GM21423 (cell line): ENCODE results near the gene PSMD8.
A peak's percentile ranks its signal among the peaks of the same experiment; 100 is the strongest.
"Not testable (repeated sequence)": the region's sequence is repeated elsewhere in the genome, so short reads cannot be mapped to it uniquely, and the experiment has no call there.

ENCODE experiments used
- ATAC-seq: cut with Tn5 transposase; IDR thresholded peaks from one replicate; pipeline ENCODE4 v1.9.1; 2021; ENCODE audit warnings: mild to moderate bottlenecking, moderate library complexity; ENCODE audit not compliant: unreplicated experiment

PSMD8 gene

DNA sequence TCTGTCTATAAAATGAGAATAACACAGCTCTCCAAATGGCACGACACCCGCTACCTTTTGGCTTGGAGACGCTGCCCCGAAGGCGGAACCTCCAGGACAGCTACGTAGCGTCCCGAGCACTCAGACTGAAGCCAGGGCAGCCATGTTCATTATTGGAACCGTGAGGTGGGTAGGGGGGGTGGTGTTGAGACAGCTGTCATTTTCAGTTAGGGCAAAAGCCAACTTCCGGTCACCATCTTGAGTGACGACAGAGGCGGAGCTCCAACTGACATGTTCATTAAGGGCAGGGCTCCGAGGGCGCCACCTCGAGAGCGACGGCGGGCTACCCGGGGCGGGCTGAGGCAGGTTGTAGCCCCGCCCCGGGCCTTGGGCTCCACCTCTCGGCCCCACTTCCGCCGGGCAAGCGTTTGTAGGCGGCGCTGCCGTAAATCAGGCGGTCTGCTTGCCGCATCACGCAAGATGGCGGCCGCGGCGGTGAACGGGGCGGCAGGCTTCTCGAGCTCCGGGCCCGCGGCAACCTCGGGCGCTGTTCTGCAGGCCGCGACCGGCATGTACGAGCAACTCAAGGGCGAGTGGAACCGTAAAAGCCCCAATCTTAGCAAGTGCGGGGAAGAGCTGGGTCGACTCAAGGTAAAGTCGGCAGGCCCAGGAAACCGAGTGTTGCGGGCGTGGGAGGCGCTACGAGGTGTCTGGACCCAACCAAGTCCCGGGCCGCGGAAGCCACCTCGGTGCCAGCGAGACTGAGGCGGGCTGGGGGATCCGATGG, at the start of gene PSMD8:
PSMD8 (plus strand) TSS at position 240 of the 766 bp plus-strand sequence; CDS start at position 271, 31 bp downstream.
- peak; percentile 92 for ATAC-seq

DNA sequence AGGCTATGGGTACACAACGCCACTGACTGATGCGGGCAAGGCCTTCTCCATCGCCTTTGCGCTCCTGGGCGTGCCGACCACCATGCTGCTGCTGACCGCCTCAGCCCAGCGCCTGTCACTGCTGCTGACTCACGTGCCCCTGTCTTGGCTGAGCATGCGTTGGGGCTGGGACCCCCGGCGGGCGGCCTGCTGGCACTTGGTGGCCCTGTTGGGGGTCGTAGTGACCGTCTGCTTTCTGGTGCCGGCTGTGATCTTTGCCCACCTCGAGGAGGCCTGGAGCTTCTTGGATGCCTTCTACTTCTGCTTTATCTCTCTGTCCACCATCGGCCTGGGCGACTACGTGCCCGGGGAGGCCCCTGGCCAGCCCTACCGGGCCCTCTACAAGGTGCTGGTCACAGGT, 47.8 kb upstream of the PSMD8 start:
- ATAC-seq = no peak

DNA sequence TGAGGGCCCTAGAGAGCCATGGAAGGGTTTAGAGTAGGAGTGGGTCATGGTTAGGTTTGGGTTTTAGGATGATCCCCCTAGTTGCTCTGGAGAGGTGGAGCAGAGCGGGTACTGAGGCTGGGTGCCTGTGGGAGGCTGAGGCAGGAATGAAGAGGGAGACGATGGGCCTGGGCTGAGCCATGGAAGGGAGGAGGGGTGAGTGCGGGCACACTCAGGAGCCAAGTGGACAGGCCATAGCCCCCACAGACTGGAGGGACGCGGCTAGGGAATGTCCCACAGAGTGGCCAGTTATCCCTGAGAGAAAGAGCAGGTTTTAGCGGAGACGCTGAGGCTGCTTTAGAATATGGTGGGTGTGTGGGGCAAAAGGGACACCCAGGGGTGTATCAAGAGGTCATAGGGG, 44.7 kb upstream of the PSMD8 start:
- ATAC-seq = no peak

DNA sequence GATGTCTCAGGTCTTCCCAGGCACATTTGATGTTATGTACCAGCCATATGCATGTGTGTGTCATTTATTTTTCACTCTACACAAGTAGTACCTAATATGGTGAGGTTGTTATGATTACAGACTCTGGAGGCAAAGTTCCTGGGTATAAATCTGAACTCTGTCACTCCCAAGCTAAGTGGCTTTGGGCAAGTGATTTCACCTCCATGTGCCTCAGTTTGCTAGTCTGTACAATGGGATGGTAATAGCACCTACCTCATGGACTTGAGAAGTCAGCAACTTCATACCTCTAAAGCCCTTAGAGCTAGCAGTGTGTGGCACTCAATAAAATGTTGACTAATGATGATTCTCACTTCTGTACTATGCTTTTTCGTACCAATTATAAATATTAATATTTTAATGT, 42.6 kb upstream of the PSMD8 start:
- no peak for ATAC-seq

DNA sequence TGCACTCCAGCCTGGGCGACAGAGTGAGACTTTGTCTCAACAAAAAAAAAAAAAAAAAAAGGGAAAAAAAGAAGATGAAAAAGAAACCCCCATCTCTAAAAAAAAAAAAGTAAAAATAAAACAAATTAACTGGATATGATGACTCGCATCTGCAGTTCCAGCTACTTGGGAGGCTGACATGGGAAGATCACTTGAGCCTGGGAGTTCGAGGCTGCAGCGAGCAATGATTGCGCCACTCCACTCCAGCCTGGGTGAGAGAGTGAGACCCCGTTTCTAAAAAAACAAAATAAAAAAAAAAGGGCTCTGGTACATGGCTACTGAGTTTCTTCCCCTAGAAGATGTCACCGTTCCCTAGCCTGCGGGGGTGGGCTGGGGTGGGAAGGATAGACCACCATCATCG, 41.1 kb upstream of the PSMD8 start:
- ATAC-seq = no peak

DNA sequence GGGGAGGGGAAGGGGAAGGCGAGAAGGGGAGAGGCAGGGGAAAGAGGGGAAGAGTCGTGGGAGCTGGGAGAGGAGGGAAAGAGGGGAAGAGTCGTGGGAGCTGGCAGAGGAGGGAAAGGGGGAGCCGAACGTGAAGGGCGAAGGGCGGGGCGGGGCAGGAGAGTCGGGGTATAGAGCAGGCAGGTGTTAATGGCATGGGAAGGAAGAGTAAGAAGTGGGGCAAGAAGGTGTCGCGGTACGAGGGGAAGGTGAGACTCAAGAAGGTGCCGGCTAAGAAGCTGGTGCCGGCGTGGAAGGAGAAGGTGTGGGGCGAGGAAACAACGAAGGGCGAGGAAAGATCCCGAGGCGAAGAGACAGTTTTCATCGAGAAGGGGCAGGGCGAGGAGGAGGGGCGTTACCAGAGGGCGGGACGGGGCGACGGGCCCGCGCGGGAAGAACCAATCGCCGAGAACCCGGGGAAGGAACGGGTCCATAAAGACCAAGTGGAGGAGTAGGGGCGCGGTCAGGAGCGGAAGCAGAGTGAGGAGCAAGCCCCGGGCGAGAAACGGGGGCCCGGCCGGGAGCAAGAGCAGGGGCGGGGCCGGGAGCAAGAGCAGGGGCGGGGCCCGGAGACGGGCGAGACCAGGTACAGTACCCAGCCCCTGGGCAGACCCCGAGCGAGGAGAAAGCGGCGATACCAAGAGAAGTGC, 38.3 kb upstream of the PSMD8 start:
- peak; percentile 61 for ATAC-seq

DNA sequence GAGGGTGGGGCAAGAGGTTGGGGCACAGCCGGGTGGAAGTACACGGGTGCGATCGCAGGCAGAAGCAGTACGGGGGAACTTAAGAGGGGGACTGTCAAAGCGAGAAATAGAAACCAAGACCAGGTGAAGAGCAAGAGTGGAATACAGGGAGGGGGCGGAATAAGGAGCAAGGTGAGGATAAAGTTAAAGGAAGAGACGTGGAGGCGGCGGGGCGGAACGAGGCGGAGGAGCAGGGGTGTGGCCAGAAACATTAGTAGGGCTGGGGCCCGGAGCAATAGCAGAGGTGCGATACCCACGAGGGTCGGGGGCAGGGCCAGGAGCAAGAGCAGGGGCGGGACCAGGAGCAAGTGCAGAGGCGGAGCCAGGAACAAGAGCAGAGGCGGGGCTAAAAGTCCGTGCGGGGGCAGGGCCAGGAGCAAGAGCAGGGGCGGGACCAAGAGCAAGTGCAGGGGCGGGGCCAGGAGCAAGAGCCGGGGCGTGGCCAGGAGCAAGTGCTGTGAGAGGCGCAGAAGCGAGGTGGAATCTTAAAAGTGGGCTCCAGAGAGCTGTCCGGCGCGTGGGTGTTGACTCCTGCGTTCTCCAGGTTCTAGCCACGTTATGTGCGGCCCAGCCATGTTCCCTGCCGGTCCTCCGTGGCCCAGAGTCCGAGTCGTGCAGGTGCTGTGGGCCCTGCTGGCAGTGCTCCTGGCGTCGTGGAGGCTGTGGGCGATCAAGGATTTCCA, 37.6 kb upstream of the PSMD8 start:
- ATAC-seq = peak; percentile 49

DNA sequence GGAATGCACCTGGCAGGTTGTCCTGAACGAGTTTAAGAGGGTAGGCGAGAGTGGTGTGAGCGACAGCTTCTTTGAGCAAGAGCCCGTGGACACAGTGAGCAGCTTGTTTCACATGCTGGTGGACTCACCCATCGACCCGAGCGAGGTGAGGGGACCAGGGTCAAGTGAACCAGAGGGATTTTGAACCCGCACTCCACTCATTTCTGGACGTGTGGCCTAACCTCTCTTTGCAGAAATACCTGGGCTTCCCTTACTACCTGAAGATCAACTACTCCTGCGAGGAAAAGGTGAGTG, 37.1 kb upstream of the PSMD8 start:
- no peak for ATAC-seq

DNA sequence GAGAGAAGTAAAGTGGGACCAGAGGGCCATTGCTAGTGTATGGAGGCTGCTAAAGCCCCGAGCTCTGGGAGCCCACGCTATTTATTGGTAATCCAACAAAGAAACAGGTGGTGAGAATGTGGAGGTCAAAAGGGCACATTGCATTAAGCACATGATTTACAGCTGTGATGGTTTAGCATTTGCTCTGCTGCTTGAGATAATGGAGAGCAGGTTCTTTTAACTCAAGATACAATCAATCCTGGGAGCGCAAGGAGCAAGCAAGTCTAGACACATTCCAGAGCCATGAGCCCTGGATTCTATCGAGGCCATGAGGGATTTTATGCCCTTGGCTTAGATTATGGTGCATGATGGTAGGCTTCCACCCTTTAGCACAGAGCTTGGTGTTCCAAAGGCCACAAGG, 35.4 kb upstream of the PSMD8 start:
- ATAC-seq = not testable (repeated sequence)

- ATAC-seq = no peak
These were observed 33.4 kb upstream of the PSMD8 start for GRCh38 chr19:38340927-38341326.

DNA sequence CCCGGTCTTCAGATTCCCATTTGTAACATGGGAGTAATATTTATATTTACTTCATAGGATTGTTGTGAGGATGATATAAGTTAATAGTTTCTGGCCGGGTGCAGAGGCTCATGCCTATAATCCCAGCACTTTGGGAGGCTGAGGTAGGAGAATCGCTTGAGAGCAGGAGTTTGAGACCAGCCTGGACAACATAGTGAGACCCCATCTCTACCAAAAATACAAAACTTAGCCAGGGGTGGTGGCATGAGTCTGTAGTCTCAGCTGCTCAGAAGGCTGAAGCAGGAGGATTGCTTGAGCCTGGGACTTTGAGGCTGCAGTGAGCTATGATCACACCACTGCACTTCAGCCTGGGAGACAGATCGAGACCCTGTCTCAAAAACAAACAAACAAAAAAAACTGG, 27.5 kb upstream of the PSMD8 start:
- no peak for ATAC-seq

GRCh38 chr19:38350883-38351282, 23.5 kb upstream of the PSMD8 start:
- no peak for ATAC-seq

DNA sequence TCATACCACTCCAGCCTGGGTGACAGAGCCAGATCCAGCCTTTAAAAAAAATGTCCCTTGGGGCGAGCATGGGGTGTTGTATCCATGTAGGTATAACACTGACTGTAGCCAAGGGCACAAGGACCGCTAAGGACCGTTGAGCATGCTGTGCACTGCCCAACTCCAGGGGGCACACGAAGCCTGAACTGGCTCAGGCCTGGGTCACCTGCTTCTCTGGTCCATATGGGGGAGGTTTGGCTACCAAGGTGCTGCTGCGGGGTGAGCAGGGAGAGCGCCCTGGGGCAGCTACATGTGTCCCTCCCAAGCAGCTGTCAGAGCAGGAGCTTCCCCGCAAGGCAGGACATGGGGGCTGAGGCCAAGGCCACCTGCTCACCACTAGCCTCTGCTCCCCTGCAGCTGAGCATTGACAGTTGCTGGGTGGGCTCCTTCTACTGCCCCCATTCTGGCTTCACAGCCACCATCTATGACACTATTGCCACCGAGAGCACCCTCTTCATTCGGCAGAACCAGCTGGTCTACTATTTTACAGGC, 22.4 kb upstream of the PSMD8 start:
- ATAC-seq = no peak

GRCh38 chr19:38352611-38353010, 21.8 kb upstream of the PSMD8 start:
- no peak for ATAC-seq

DNA sequence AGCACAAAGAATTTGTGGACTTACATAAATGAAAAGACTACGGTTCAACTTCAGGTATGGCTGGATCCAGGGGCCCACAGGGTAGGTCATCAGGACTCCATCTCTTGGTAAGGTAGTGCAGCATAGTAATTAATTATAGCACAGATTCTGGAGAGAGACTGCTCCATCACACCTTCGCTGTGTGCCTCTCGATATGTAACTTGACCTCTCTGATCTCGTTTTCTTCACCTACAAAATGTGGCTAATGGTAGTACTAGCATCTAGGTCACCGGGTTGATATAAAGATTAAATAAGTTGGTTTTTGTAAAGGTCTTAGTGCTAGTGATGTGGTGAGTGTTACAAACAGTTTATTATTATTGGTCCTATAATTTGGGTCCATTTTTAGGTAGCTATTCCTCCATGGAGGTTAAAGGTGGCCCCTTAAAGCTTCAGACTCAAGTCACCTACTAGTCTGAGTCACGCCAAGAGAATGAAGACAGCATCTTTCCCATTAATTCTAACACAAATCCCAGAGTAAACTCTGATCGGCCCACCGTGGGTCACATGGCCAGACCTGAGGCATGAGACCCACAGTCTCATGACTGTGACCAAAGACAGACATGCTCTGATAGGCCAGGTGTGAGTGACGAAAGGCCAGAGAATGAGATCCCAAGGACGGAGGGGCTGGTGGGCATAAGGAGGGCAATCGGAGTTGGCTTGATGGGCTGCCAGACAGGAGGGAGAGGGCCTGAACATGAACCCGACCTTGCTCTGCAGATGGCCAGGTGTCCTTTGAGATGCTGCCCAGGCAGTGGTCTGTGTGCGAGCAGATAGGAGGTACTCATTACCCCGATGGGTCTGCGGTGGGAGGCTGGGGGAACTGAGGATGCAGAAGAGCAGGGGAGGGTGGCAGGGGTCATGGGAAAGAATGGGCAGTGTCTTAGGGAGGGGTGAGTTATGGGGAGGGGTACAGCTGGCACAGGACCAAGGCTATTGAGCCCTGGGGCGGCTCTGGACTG, 18.3 kb upstream of the PSMD8 start:
- ATAC-seq = no peak

- ATAC-seq = no peak
These were observed 16.3 kb upstream of the PSMD8 start for GRCh38 chr19:38358071-38358470.

- ATAC-seq = no peak
These were observed 14.9 kb upstream of the PSMD8 start for GRCh38 chr19:38359242-38360021.

- no peak for ATAC-seq
These were observed 14.0 kb upstream of the PSMD8 start for GRCh38 chr19:38360351-38360750.

DNA sequence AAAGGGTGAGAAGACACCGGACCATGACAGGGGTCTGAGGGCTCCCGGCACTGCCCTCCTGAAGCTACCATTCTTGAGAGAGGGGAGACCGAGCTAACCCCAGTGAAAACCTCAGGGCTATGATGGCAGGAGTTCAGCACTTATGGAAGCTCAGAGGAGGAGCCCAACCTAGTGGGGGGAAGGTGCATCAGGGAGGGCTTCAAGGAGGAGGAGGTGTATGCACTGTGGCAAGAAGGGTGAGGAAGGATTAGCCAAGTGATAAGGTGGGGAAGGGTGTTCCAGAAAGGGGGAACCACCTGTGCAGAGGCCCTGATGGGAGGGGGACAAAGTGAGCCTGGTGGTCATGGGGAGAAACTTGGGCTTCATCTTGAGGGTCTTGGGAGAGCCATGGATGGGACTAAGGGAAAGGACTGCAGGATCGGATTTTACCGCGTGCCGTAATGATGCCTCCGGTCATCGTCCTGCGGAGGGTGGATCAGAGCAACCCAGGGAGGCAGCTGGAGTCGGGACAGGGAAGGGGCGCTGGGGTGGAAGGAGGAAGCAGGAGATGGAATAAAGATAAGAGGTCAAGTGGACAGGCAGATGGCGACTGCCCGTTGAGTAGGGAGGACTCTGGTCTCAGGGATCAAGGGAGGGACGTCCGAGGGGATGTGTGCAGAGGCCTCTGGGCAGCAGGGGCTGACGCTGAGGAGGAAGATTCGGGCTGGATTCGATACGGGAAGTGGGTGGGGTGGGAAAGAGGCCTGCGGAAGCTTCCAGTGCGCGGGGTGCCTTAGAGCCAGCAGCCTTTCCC, 13.3 kb upstream of the PSMD8 start:
- ATAC-seq = peak; percentile 12
